SU-DHL-6 (cell line): ENCODE data around the gene KCTD1.

Experiments
- H2AFZ ChIP-seq: fragments of 200-600 bp; sonication (generic); 2 replicates; pipeline ENCODE4 v1.6.1; 2014; ENCODE audit warnings: low read depth, mild to moderate bottlenecking, moderate library complexity, mixed read lengths, antibody characterized with exemption, low read length; ENCODE audit not compliant: severe bottlenecking
- H3F3A ChIP-seq: fragments of 200-600 bp; shearing (Covaris generic); 2 replicates; pipeline ENCODE4 v1.6.0; 2016; ENCODE audit warnings: antibody characterized with exemption, mild to moderate bottlenecking; ENCODE audit not compliant: insufficient read depth
- H3K27ac ChIP-seq: fragments of 200-600 bp; sonication (generic); 2 replicates; pipeline ENCODE4 v1.5.1; 2016; ENCODE audit warnings: low read depth, mild to moderate bottlenecking, low read length, moderate library complexity, mixed read lengths
- H3K27me3 ChIP-seq: fragments of 200-600 bp; sonication (generic), shearing (Covaris generic); 2 replicates; pipeline ENCODE4 v1.6.0; 2014; ENCODE audit warnings: mild to moderate bottlenecking, low read length
- H3K36me3 ChIP-seq: fragments of 200-600 bp; sonication (generic); 2 replicates; pipeline ENCODE4 v1.6.1; 2014; ENCODE audit warnings: mild to moderate bottlenecking, low read length, mixed read lengths
- H3K4me2 ChIP-seq: fragments of 300-600, 200-600 bp; shearing (Covaris generic), sonication (generic); 2 replicates; pipeline ENCODE4 v1.6.0; 2014; ENCODE audit warnings: low read length, low read depth, mild to moderate bottlenecking; ENCODE audit not compliant: poor library complexity, severe bottlenecking
- H3K4me3 ChIP-seq: fragments of 200-600 bp; sonication (generic); 2 replicates; pipeline ENCODE4 v1.5.1; 2014; ENCODE audit warnings: antibody characterized with exemption, low read length, mild to moderate bottlenecking, mixed read lengths; ENCODE audit not compliant: insufficient read depth, poor library complexity, severe bottlenecking
- H3K79me2 ChIP-seq: fragments of 200-600 bp; sonication (generic); 2 replicates; pipeline ENCODE4 v1.6.1; 2014; ENCODE audit warnings: mild to moderate bottlenecking, low read length, moderate library complexity; ENCODE audit not compliant: insufficient read depth
- H3K9ac ChIP-seq: fragments of 200-600 bp; sonication (generic); 2 replicates; pipeline ENCODE4 v1.7.0; 2014; ENCODE audit warnings: mild to moderate bottlenecking, low read length
- H3K9me2 ChIP-seq: fragments of 200-600 bp; sonication (generic); replicated peaks from 2 replicates; pipeline ENCODE4 v1.6.1; 2014; ENCODE audit warnings: low read length; ENCODE audit not compliant: insufficient read depth
- H3K9me3 ChIP-seq: fragments of 200-600 bp; sonication (generic); 2 replicates; pipeline ENCODE4 v1.6.1; 2014; ENCODE audit warnings: low read length, mixed read lengths; ENCODE audit not compliant: insufficient read depth
- H4K20me1 ChIP-seq: fragments of 200-600 bp; sonication (generic); 2 replicates; pipeline ENCODE4 v1.6.1; 2014; ENCODE audit warnings: low read depth, mild to moderate bottlenecking, antibody characterized with exemption, low read length, moderate library complexity, mixed read lengths
- CTCF ChIP-seq: fragments of 200-600 bp; sonication (generic); IDR thresholded peaks from one replicate; pipeline ENCODE4 v1.5.1; 2017; ENCODE audit warnings: antibody characterized with exemption, mild to moderate bottlenecking, low read length, moderate library complexity; ENCODE audit not compliant: insufficient read depth, poor library complexity, severe bottlenecking
- EZH2phosphoT487 ChIP-seq: fragments of 200-600 bp; sonication (generic), shearing (Covaris generic); conservative IDR thresholded peaks from 2 replicates; pipeline ENCODE4 v1.6.1; 2018; ENCODE audit warnings: mild to moderate bottlenecking, antibody characterized with exemption, low read length, moderate library complexity, mixed read lengths

The KCTD1 gene

GRCh38 chr18:26479065-26479680, 69.2 kb downstream of the KCTD1 start:
- Histone ChIP-seq H4K20me1 (no peaks in the 10 kb centered on the region), H3K27me3 (no peaks in the 10 kb centered on the region), H3F3A (no peaks in the 10 kb centered on the region), H3K9me2 (no peaks in the 10 kb centered on the region), H3K27ac (no peak overlapping the region), H3K79me2 (no peaks in the 10 kb centered on the region), H3K9ac (no peak overlapping the region), H2AFZ (no peak overlapping the region), H3K9me3 (no peaks in the 10 kb centered on the region), H3K4me2 (no peak overlapping the region), H3K36me3 (no peaks in the 10 kb centered on the region), H3K4me3 (no peak overlapping the region)
- TF ChIP-seq CTCF (no peak), EZH2phosphoT487 (no peak)

- Histone ChIP-seq H3K4me3 (no peak overlapping the region), H3K27ac (no peak overlapping the region), H2AFZ (no peak overlapping the region), H3K4me2 (no peak overlapping the region), H3F3A (no peaks in the 10 kb centered on the region), H3K79me2 (no peaks in the 10 kb centered on the region), H3K9me2 (no peaks in the 10 kb centered on the region), H3K9me3 (no peaks in the 10 kb centered on the region), H4K20me1 (no peaks in the 10 kb centered on the region), H3K36me3 (no peaks in the 10 kb centered on the region), H3K27me3 (no peaks in the 10 kb centered on the region), H3K9ac (no peak overlapping the region)
- TF ChIP-seq EZH2phosphoT487 (no peak), CTCF (no peak)
These were observed 70.4 kb downstream of the KCTD1 start for GRCh38 chr18:26477828-26478466.

- H3K36me3 ChIP-seq: no peaks in the 10 kb centered on the region
These were observed 71.7 kb downstream of the KCTD1 start for GRCh38 chr18:26476697-26477096.

More at GRCh38 chr18:26476697-26477096, 71.7 kb downstream of the KCTD1 start:
- TF ChIP-seq CTCF (no peak), EZH2phosphoT487 (no peak)
- H3K79me2 ChIP-seq: no peaks in the 10 kb centered on the region
- H3K27ac ChIP-seq: no peak overlapping the region
- no peak overlapping the region for H2AFZ ChIP-seq
- no peak overlapping the region for H3K4me2 ChIP-seq
- no peaks in the 10 kb centered on the region for H3K9me3 ChIP-seq
- H4K20me1 ChIP-seq: no peaks in the 10 kb centered on the region
- H3K27me3 ChIP-seq: no peaks in the 10 kb centered on the region
- no peaks in the 10 kb centered on the region for H3K9me2 ChIP-seq
- no peak overlapping the region for H3K4me3 ChIP-seq
- H3K9ac ChIP-seq: no peak overlapping the region
- H3F3A ChIP-seq: no peaks in the 10 kb centered on the region
